HEK293 (cell line): ENCODE results near the gene HLX.

ENCODE experiments used
- CTCF ChIA-PET: fragments of 350-600 bp; formaldehyde crosslinking; extraction: SDS; loops from one replicate; lab custom pipeline; 2021; ENCODE audit warnings: antibody characterized with exemption; lab: Yijun Ruan, JAX
- POLR2A ChIA-PET: fragments of 300-600 bp; formaldehyde crosslinking; extraction: SDS; loops from one replicate; lab custom pipeline; 2020; ENCODE audit warnings: antibody characterized with exemption, inconsistent platforms; lab: Yijun Ruan, JAX
- H3K27ac ChIP-seq: fragments of 200-500 bp; sonication (Bioruptor generic); 2 replicates; pipeline ENCODE4 v1.5.1; 2014; ENCODE audit warnings: low read depth, low read length, control low read depth, inconsistent platforms; ENCODE audit errors: extremely low read depth
- H3K36me3 ChIP-seq, 2 experiments: fragments of 200-500 bp in 1 of 2; sonication (Bioruptor generic) in 1 of 2; 1 replicate in 1 of 2; 2 replicates in 1 of 2; pipeline ENCODE4 v1.5.1; 2014 to 2017; ENCODE audit warnings: inconsistent platforms in 2 of 2, low read length in 2 of 2; ENCODE audit not compliant: control insufficient read depth in 2 of 2, insufficient read depth in 1 of 2
- H3K4me1 ChIP-seq: fragments of 200-500 bp; sonication (Bioruptor generic); 2 replicates; pipeline ENCODE4 v1.5.1; 2014; ENCODE audit warnings: mild to moderate bottlenecking, low read length, inconsistent platforms; ENCODE audit not compliant: control insufficient read depth, insufficient read depth
- H3K4me3 ChIP-seq: 2 replicates; pipeline ENCODE4 v1.5.1; 2011; ENCODE audit warnings: low read depth, mild to moderate bottlenecking, control low read depth, low read length, moderate library complexity
- H3K9me3 ChIP-seq: fragments of 200-500 bp; sonication (Bioruptor generic); 2 replicates; pipeline ENCODE4 v1.5.1; 2014; ENCODE audit warnings: low read depth, low read length, inconsistent platforms; ENCODE audit not compliant: control insufficient read depth, insufficient read depth
- FEZF1 ChIP-seq: fragments of 450-650 bp; formaldehyde crosslinking; IDR thresholded peaks from 2 replicates; pipeline ENCODE4 v1.5.1; 2016; ENCODE audit warnings: missing biosample characterization, missing genetic modification characterization
- GFI1B ChIP-seq: fragments of 450-650 bp; formaldehyde crosslinking; IDR thresholded peaks from 2 replicates; pipeline ENCODE4 v1.5.1; 2016; ENCODE audit warnings: missing biosample characterization, missing genetic modification characterization
- OVOL3 ChIP-seq: fragments of 450-650 bp; formaldehyde crosslinking; IDR thresholded peaks from 2 replicates; pipeline ENCODE4 v1.5.1; 2016; ENCODE audit warnings: missing biosample characterization, missing genetic modification characterization
- REPIN1 ChIP-seq: fragments of 450-650 bp; formaldehyde crosslinking; IDR thresholded peaks from 2 replicates; pipeline ENCODE4 v1.5.1; 2017; ENCODE audit warnings: missing biosample characterization, missing genetic modification characterization, low read depth
- SETDB1 ChIP-seq: IDR thresholded peaks from one replicate; pipeline ENCODE4 v1.6.1; 2017; ENCODE audit warnings: mild to moderate bottlenecking, low read length, moderate library complexity, mixed read lengths; ENCODE audit not compliant: insufficient read length
- SP3 ChIP-seq: fragments of 450-650 bp; formaldehyde crosslinking; IDR thresholded peaks from 2 replicates; pipeline ENCODE4 v1.5.1; 2016; ENCODE audit warnings: missing biosample characterization, missing genetic modification characterization
- ZFP69B ChIP-seq: fragments of 450-650 bp; formaldehyde crosslinking; IDR thresholded peaks from 2 replicates; pipeline ENCODE4 v1.5.1; 2016; ENCODE audit warnings: missing biosample characterization, missing genetic modification characterization
- ZNF114 ChIP-seq: fragments of 450-650 bp; formaldehyde crosslinking; IDR thresholded peaks from 2 replicates; pipeline ENCODE4 v1.5.0; 2017; ENCODE audit warnings: missing biosample characterization, missing genetic modification characterization
- ZNF138 ChIP-seq: fragments of 450-650 bp; formaldehyde crosslinking; IDR thresholded peaks from 2 replicates; pipeline ENCODE4 v1.5.1; 2016; ENCODE audit warnings: missing biosample characterization, missing genetic modification characterization, borderline replicate concordance
- ZNF157 ChIP-seq: fragments of 450-650 bp; formaldehyde crosslinking; IDR thresholded peaks from 2 replicates; pipeline ENCODE4 v1.5.1; 2016; ENCODE audit warnings: missing biosample characterization, missing genetic modification characterization
- ZNF19 ChIP-seq: fragments of 450-650 bp; formaldehyde crosslinking; IDR thresholded peaks from 2 replicates; pipeline ENCODE4; 2016; ENCODE audit warnings: missing biosample characterization, missing genetic modification characterization, low read depth
- ZNF266 ChIP-seq: fragments of 450-650 bp; formaldehyde crosslinking; IDR thresholded peaks from 2 replicates; pipeline ENCODE4 v1.5.1; 2016; ENCODE audit warnings: missing biosample characterization, missing genetic modification characterization, low read depth
- ZNF391 ChIP-seq: fragments of 450-650 bp; formaldehyde crosslinking; IDR thresholded peaks from 2 replicates; pipeline ENCODE4 v1.5.1; 2016; ENCODE audit warnings: low read depth, missing biosample characterization, missing genetic modification characterization, borderline replicate concordance
- ZNF658 ChIP-seq: fragments of 450-650 bp; formaldehyde crosslinking; IDR thresholded peaks from 2 replicates; pipeline ENCODE4; 2016; ENCODE audit warnings: missing biosample characterization, missing genetic modification characterization
- ZNF664 ChIP-seq: fragments of 450-650 bp; formaldehyde crosslinking; IDR thresholded peaks from 2 replicates; pipeline ENCODE4 v1.5.1; 2016; ENCODE audit warnings: missing biosample characterization, missing genetic modification characterization
- ZNF670 ChIP-seq: fragments of 450-650 bp; formaldehyde crosslinking; IDR thresholded peaks from 2 replicates; pipeline ENCODE4 v1.5.1; 2016; ENCODE audit warnings: missing biosample characterization, missing genetic modification characterization, low read depth
- ZNF837 ChIP-seq: fragments of 450-650 bp; formaldehyde crosslinking; IDR thresholded peaks from 2 replicates; pipeline ENCODE4 v1.5.1; 2016; ENCODE audit warnings: missing biosample characterization, missing genetic modification characterization
- TF ChIP-seq, protein P1 (sequence below): fragments of 450-650 bp; formaldehyde crosslinking; IDR thresholded peaks from 2 replicates; pipeline ENCODE4 v1.5.1; 2016; ENCODE audit warnings: missing biosample characterization, missing genetic modification characterization
- TF ChIP-seq, protein P2 (sequence below): fragments of 450-650 bp; formaldehyde crosslinking; IDR thresholded peaks from 2 replicates; pipeline ENCODE4 v1.5.1; 2016; ENCODE audit warnings: missing biosample characterization, missing genetic modification characterization
- TF ChIP-seq, protein P3 (sequence below): fragments of 450-650 bp; formaldehyde crosslinking; IDR thresholded peaks from 2 replicates; pipeline ENCODE4 v1.5.1; 2016; ENCODE audit warnings: missing biosample characterization, missing genetic modification characterization

The HLX gene

DNA sequence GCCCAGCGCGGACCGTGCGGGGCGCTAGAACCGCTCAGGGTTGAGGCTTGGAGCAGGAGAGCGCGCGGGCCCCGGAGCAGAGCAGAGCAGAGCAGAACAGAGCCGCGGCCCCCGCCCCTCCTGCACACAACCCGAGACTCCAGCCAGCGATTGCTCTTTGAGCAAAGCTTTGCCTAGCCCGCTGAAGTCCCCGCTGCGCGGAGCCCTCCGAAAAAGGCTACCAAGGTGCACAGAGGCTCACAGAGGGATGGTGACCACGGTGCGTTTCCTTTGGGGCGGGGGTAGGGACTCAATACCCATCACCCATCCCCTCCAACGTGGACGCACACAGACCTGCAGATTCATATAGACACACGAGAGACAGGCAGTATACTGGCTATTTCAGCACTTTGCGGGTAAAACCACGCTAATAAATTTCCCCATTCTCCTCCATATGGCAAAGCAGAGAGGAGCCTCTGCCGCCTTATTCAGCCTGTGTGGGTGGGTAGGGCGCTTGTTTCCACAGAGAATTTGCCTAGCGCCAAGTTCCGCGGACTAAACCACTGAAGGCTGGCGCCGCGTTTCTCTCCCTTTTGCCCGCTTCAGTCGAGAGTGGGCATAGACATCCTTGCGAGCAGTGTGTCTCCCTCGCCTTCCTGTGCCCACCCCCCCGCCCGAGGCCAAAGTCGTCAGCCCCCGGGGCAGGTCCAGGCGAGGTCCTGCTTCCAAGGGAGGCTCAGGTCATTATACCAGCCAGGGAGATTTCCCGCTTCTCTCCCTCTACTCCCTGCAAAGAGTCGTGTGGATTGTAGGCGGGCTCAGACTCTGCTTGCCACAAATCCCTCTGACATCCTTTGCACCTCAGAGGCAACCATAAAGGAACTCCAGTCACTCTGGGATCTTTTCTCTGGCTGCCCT, 8.5 kb downstream of the HLX start:
- Histone ChIP-seq H3K4me3 (no peak overlapping the region), H3K36me3 (peaks cover 0 to 37% of the 10 kb centered on the region in 2 experiments; a peak in 1 of 3 replicates), H3K9me3 (no peaks in the 10 kb centered on the region), H3K27ac (no peak overlapping the region), H3K4me1 (no peaks in the 10 kb centered on the region)
- ChIA-PET CTCF (interaction anchor here (0.6 kb wide), 1 partner anchor 12 kb away, joined by 3 read pairs; no protein-coding TSS in a partner anchor), POLR2A (no interaction called here)
- TF ChIP-seq, protein P1, sequence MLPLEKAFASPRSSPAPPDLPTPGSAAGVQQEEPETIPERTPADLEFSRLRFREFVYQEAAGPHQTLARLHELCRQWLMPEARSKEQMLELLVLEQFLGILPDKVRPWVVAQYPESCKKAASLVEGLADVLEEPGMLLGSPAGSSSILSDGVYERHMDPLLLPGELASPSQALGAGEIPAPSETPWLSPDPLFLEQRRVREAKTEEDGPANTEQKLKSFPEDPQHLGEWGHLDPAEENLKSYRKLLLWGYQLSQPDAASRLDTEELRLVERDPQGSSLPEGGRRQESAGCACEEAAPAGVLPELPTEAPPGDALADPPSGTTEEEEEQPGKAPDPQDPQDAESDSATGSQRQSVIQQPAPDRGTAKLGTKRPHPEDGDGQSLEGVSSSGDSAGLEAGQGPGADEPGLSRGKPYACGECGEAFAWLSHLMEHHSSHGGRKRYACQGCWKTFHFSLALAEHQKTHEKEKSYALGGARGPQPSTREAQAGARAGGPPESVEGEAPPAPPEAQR (tag by site-specific recombination) = no peak
- TF ChIP-seq OVOL3 (tag by site-specific recombination) (no peak), ZNF19 (tag by site-specific recombination) (no peak), FEZF1 (no peak), ZNF837 (tag by site-specific recombination) (no peak), GFI1B (tag by site-specific recombination) (no peak), ZNF658 (tag by site-specific recombination) (no peak), SETDB1 (no peak), ZNF157 (no peak), ZFP69B (tag by site-specific recombination) (no peak), ZNF391 (tag by site-specific recombination) (no peak), ZNF664 (tag by site-specific recombination) (no peak), ZNF138 (tag by site-specific recombination) (no peak), REPIN1 (tag by site-specific recombination) (no peak), ZNF670 (tag by site-specific recombination) (no peak), ZNF114 (tag by site-specific recombination) (no peak), SP3 (tag by site-specific recombination) (no peak), ZNF266 (tag by site-specific recombination) (no peak)
- TF ChIP-seq, protein P2, sequence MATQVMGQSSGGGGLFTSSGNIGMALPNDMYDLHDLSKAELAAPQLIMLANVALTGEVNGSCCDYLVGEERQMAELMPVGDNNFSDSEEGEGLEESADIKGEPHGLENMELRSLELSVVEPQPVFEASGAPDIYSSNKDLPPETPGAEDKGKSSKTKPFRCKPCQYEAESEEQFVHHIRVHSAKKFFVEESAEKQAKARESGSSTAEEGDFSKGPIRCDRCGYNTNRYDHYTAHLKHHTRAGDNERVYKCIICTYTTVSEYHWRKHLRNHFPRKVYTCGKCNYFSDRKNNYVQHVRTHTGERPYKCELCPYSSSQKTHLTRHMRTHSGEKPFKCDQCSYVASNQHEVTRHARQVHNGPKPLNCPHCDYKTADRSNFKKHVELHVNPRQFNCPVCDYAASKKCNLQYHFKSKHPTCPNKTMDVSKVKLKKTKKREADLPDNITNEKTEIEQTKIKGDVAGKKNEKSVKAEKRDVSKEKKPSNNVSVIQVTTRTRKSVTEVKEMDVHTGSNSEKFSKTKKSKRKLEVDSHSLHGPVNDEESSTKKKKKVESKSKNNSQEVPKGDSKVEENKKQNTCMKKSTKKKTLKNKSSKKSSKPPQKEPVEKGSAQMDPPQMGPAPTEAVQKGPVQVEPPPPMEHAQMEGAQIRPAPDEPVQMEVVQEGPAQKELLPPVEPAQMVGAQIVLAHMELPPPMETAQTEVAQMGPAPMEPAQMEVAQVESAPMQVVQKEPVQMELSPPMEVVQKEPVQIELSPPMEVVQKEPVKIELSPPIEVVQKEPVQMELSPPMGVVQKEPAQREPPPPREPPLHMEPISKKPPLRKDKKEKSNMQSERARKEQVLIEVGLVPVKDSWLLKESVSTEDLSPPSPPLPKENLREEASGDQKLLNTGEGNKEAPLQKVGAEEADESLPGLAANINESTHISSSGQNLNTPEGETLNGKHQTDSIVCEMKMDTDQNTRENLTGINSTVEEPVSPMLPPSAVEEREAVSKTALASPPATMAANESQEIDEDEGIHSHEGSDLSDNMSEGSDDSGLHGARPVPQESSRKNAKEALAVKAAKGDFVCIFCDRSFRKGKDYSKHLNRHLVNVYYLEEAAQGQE (tag by site-specific recombination) = no peak
- TF ChIP-seq, protein P3, sequence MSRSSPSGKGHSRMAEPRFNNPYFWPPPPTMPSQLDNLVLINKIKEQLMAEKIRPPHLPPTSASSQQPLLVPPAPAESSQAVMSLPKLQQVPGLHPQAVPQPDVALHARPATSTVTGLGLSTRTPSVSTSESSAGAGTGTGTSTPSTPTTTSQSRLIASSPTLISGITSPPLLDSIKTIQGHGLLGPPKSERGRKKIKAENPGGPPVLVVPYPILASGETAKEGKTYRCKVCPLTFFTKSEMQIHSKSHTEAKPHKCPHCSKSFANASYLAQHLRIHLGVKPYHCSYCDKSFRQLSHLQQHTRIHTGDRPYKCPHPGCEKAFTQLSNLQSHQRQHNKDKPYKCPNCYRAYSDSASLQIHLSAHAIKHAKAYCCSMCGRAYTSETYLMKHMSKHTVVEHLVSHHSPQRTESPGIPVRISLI (tag by site-specific recombination) = no peak
